Fibroblast of lung (primary cell): ENCODE measurements around the gene LTBP2.

Experiments
- EZH2 ChIP-seq: IDR thresholded peaks from 2 replicates; pipeline ENCODE4 v1.5.1; 2012; ENCODE audit warnings: low read length, control low read depth, mild to moderate bottlenecking; ENCODE audit errors: missing control alignments
- TF ChIP-seq, protein P1 (sequence below), 2 donors: IDR thresholded peaks in 1 of 2; conservative IDR thresholded peaks in 1 of 2; 1 replicate in 1 of 2; 2 replicates in 1 of 2; pipeline ENCODE4 v1.5.1; 2011 to 2012; ENCODE audit warnings: low read length in 2 of 2, control low read depth in 1 of 2, inconsistent platforms in 1 of 2, low read depth in 1 of 2, mild to moderate bottlenecking in 1 of 2

DNA sequence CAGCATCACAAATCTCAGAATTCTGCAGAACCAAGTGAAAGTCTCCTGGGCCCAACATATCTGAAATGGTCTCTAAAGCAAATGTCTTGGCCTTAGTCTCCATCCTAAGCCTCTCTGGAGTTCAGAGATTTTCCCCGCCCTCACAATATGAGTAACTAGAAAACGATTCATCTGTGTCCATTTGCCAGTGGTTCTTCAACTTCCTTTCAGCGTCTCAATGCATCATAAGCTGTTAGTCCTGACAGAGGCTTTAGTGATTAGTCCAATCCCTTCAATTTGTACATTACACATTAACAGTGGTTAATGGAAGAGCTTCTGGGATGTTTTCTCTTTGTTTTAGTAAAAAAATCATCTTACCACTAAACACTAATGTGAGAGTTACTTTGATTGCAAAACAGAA, 136.4 kb downstream of the LTBP2 start:
- TF ChIP-seq, protein P1, sequence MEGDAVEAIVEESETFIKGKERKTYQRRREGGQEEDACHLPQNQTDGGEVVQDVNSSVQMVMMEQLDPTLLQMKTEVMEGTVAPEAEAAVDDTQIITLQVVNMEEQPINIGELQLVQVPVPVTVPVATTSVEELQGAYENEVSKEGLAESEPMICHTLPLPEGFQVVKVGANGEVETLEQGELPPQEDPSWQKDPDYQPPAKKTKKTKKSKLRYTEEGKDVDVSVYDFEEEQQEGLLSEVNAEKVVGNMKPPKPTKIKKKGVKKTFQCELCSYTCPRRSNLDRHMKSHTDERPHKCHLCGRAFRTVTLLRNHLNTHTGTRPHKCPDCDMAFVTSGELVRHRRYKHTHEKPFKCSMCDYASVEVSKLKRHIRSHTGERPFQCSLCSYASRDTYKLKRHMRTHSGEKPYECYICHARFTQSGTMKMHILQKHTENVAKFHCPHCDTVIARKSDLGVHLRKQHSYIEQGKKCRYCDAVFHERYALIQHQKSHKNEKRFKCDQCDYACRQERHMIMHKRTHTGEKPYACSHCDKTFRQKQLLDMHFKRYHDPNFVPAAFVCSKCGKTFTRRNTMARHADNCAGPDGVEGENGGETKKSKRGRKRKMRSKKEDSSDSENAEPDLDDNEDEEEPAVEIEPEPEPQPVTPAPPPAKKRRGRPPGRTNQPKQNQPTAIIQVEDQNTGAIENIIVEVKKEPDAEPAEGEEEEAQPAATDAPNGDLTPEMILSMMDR (conservative IDR thresholded peaks at IDR 0.05 in 1 of 2, IDR thresholded peaks at IDR 0.05 in 1 of 2; ENCODE audit: low read depth in 1 of 2, low read length in 2 of 2): no peak
- TF ChIP-seq EZH2: no peak
